Measurements from ENCODE around the gene PBX4. TPM values are rescaled to one million over a fixed set of nuclear protein-coding genes. Genes with fewer than 3 reads are reported as not detected.

PBX4 gene
- polyA plus RNA-seq, 1 experiment: 0.63 TPM

- Histone ChIP-seq H3K4me3 (ENCODE audit: low read depth, low read length) (no peak overlapping the region), H3K27me3 (ENCODE audit: control insufficient read depth, insufficient read depth, low read length) (no peaks in the 10 kb centered on the region), H3K9me3 (ENCODE audit: control insufficient read depth, insufficient read depth, low read length) (no peaks in the 10 kb centered on the region; the same call in 1 of the 2 replicates), H3K27ac (ENCODE audit: low read depth, low read length) (no peak overlapping the region)
- DNase-seq (ENCODE audit: low read depth, low spot score): no peak
- CTCF ChIA-PET: interaction anchor here (1.4 kb wide), 1 partner anchor 27 kb away, joined by 3 read pairs; no protein-coding TSS in a partner anchor
- no peak for TF ChIP-seq CTCF (IDR thresholded peaks at IDR 0.05; ENCODE audit: low read depth, low read length)
- POLR2A ChIA-PET: no interaction called here
Observed at GRCh38 chr19:19527371-19527656, 91.2 kb downstream of the PBX4 start.

- no peak for DNase-seq (ENCODE audit: low read depth, low spot score)
- Histone ChIP-seq H3K9me3 (ENCODE audit: control insufficient read depth, insufficient read depth, low read length) (no peaks in the 10 kb centered on the region; the same call in 1 of the 2 replicates), H3K27me3 (ENCODE audit: control insufficient read depth, insufficient read depth, low read length) (no peaks in the 10 kb centered on the region), H3K27ac (ENCODE audit: low read depth, low read length) (no peak overlapping the region), H3K4me3 (ENCODE audit: low read depth, low read length) (no peak overlapping the region)
- POLR2A ChIA-PET: no interaction called here
- CTCF ChIA-PET: interaction anchor here (1.4 kb wide), 1 partner anchor 27 kb away, joined by 3 read pairs; no protein-coding TSS in a partner anchor
- TF ChIP-seq CTCF (IDR thresholded peaks at IDR 0.05; ENCODE audit: low read depth, low read length): no peak
Observed at GRCh38 chr19:19526581-19527370, 91.7 kb downstream of the PBX4 start.

DNA sequence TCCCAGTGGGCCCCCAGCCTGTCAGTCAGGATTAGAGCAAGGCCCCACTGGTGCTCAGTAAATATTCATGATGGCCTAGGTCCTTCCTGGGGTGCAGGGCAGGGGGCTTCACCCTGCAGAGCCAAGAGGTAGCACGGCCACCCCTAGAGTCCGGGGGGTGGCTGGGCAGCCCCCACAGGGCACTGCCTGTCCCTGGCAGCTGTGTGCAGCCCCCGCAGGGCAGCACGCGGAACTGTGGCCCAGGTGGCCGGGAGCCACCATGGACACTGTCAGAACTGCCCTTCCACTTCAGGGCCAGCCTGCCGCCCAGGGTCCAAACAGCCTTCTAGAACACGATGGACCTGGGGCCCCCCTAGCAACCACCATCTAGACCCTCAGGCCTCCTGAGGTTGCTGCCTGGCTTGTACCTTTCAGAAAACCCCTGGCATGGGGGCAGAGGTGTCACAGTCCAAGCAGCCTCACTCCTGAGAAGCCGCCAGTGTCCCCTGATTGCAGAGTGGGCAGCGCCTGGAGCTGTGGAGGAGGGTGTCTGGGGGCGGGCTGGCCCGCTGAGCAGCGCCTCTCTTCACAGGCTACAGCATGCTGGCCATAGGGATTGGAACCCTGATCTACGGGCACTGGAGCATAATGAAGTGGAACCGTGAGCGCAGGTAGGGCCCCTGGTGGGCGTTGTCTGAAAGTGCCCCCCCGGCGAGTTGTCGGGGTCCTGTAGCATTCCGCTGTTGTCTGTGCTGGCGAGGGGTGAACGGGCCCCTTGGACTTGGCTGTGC lies 92.7 kb downstream of the PBX4 start:
- DNase-seq (ENCODE audit: low read depth, low spot score): no peak
- ChIA-PET CTCF (no interaction called here), POLR2A (no interaction called here)
- H3K4me3 ChIP-seq (ENCODE audit: low read depth, low read length): no peak overlapping the region
- no peaks in the 10 kb centered on the region for H3K27me3 ChIP-seq (ENCODE audit: control insufficient read depth, insufficient read depth, low read length)
- H3K9me3 ChIP-seq (ENCODE audit: control insufficient read depth, insufficient read depth, low read length): peaks cover 2% of the 10 kb centered on the region
- no peak overlapping the region for H3K27ac ChIP-seq (ENCODE audit: low read depth, low read length)
- no peak for TF ChIP-seq CTCF (IDR thresholded peaks at IDR 0.05; ENCODE audit: low read depth, low read length)

DNA sequence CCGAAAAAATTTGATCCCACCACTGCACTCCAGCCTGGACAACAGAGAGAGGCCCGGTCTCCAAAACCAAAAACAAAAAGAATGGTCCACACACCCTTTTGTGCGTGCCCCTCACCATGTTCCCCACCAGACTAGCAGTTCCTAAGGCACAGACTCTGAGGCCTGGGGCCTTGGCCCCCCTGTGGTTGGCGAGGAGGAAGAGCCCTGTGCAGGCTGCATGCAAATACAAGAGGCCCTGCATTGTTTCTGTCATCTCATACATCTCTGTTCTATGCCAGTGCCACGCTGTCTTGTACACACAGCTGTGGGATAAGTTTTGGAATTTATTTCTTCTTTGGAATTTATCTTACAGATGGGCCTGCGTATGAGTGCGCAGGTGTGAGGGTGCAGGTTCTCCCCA lies 94.4 kb downstream of the PBX4 start:
- ChIA-PET CTCF (no interaction called here), POLR2A (no interaction called here)
- Histone ChIP-seq H3K4me3 (ENCODE audit: low read depth, low read length) (no peak overlapping the region), H3K27me3 (ENCODE audit: control insufficient read depth, insufficient read depth, low read length) (no peaks in the 10 kb centered on the region), H3K27ac (ENCODE audit: low read depth, low read length) (no peak overlapping the region), H3K9me3 (ENCODE audit: control insufficient read depth, insufficient read depth, low read length) (peaks cover 2% of the 10 kb centered on the region)
- DNase-seq (ENCODE audit: low read depth, low spot score): no peak
- no peak for TF ChIP-seq CTCF (IDR thresholded peaks at IDR 0.05; ENCODE audit: low read depth, low read length)

DNA sequence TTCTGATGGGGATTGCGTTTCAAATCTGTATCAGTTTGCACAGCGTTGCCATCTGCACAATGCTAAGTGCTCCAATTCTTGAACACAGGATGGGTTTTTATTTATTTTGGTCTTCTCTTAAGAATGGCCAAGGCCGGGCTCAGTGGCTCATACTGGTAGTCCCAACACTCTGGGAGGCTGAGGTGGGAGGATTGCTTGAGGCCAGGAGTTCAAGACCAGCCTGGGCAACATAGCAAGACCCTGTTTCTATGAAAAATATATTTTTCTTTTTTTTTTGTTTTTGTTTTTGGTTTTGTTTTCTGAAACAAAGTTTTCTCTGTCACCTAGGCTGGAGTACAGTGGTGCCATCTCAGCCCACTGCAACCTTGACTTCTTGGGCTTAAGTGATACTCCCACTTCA lies 95.3 kb downstream of the PBX4 start:
- H3K27ac ChIP-seq (ENCODE audit: low read depth, low read length): no peak overlapping the region
- no peak for DNase-seq (ENCODE audit: low read depth, low spot score)
- H3K27me3 ChIP-seq (ENCODE audit: control insufficient read depth, insufficient read depth, low read length): no peaks in the 10 kb centered on the region
- POLR2A ChIA-PET: no interaction called here
- H3K9me3 ChIP-seq (ENCODE audit: control insufficient read depth, insufficient read depth, low read length): peaks cover 2% of the 10 kb centered on the region
- TF ChIP-seq CTCF (IDR thresholded peaks at IDR 0.05; ENCODE audit: low read depth, low read length): no peak
- CTCF ChIA-PET: no interaction called here
- no peak overlapping the region for H3K4me3 ChIP-seq (ENCODE audit: low read depth, low read length)

Data from AG04450 (cell line).